HG03135 (cell line): ENCODE measurements around the gene RGS9BP.
"Not testable (repeated sequence)": the region's sequence is repeated elsewhere in the genome, so short reads cannot be mapped to it uniquely, and the experiment has no call there.

Experiments used
- ATAC-seq: cut with Tn5 transposase; IDR thresholded peaks from one replicate; pipeline ENCODE4 v1.9.1; 2021; ENCODE audit warnings: mild to moderate bottlenecking, moderate library complexity; ENCODE audit not compliant: unreplicated experiment

RGS9BP gene

DNA sequence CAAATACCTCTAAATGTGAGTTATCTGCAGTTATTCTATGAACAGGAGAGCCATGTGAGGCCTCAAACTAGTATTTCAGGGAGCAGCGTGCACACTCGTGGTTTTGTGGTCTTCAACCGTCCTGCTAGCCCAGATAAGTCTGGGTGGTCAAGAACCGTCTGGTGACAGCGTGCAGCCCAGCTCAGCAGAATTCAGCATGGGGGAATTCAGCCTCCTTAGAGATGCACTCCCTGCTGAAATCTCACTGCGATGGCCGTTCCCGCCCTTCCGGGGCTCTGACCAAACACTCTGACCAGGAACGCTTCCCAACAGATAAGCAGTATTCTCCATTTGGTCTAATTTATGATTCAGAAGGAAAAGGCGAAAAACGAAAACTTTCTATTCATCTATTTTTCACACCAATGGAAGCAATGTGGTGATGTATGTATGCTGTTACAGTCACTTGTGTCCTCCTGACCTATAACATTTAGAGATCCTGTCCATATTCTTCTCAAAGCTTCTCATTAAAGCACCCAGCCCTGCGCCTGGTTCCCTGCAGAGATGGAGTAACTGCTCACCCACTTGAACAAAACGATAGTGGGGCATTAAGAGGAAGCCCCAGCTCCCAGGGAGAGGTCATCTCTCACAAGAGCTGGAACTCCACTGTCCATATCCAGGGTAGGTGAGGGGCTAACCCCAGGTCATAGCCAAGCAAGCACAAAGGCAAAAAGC is 3.6 kb upstream of the RGS9BP start:
- no peak for ATAC-seq

DNA sequence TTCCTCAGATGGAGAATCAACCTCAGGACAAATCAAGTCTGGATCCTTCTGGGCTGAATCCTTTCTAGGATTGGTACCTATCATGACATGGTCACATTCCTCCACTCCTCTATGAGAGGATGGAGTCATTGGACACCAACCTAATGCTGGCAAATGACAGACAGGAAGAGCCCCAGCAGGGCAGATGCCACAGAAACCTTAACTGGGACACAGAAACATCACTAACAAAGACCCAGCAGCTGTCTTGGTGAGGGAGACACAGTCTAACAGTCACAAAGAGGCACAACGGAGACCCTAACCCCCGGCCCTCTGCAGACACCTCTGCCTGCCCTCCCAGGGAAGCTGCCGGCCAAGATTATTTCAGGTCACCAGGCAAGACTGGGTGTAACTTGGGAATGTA is 2.8 kb upstream of the RGS9BP start:
- ATAC-seq: no peak

- ATAC-seq: no peak
These were observed 2.1 kb upstream of the RGS9BP start for GRCh38 chr19:32673573-32673972.

DNA sequence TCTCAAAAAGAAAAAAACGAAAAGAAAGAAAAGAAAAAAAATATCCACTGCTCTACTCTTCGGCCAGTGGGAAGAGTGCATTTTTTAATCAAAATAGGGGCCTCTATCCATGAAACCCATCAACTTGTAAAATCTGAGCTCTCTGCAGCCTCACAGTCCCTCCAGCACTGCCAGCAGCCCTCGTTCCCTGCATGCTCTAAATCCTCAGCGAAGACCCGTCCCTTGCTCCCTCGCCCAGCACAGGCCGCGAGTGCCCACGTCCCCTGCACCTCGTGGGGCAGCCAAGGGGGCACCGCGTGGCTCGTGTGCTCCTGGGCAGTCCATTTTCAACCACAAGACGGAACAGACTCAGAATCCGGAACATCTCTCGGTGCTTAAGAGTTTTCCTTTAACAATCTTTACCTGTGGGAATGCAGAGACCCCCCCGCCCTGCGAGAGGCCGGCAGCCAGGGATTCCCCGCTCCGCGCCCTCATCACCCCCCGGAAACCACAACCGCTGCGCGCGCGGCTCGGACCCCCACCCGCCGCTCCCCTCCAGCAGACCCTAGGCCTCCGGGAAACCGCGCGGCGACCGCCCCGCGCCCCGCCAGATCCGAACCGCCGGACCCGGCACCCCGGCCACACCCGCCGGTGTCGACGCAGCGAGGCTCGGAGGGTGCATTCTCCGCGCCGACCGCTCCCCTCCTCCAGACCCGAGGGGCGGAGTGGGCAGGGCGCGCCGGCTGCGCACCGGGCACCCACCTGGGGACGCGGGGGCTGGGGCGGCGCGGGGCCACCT is 1.3 kb upstream of the RGS9BP start:
- no peak for ATAC-seq

DNA sequence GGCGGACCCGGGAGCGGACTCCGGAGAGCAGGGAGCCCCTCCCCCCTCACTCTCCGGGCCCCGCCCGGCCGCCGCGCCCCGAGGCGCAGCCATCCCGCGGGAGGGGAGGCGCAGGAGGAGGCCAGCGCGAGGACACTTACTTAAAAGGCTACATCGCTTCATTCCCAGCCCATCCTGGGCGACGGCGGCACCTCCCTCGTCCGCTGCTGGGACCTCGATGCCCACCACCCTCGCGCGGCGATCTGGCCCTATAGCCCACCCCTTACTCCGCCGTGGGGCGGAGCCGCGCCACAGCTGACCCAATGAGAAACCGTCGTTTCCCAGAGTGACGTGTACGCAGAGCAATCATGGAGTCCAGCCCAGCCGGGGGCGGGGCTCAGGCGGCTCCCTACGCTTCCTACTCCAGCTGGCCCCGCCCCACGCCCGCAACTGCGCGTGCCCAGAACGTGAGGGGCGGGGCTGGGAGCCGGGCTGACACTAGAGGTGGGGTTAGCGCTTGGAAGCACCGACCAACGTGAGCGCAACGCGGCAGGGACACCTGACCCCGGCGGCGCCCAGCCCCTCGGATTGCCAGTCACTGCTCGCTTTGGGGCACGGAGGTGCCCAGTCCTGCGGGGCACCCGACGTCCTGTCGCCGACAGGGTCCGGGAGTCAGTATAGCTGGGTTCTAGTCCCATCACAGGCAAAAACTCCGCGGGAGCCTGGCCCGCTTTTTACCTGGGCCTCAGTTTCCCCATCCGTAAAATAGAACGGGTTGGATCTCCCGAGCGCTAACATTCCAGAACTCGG is 523 bp upstream of the RGS9BP start, which contains the start of gene ANKRD27:
Gene ANKRD27, minus strand, starts transcription at position 250 of the 789 bp plus-strand sequence. CDS start 16,165 bp downstream, outside the sequence.
- ATAC-seq: peak; percentile 96

GRCh38 chr19:32676186-32676894 is 692 bp downstream of the RGS9BP start:
- no peak for ATAC-seq

DNA sequence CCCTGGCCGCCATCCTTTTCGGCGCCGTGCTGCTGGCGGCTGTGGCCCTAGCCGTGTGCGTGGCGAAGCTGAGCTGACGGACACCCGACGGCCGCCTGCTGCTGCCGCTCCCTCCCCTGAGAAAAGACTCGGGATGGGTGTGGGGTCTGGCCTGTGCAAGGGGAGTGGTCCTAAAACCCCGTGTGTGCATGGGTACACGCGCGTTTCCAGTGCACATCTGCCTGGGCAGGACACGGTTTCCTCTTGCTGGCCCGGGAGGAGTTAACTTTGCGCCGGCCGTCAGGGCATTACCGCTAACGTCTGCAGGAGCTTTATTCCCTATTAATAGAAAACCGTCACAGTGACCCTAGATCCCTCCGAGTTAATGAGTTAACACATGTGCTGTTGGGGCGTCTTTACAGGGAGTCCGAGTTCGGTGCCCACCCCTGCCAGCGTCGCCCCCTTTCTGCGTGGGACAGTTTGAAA is 1.3 kb downstream of the RGS9BP start:
- ATAC-seq: no peak

GRCh38 chr19:32677657-32678056 is 2.0 kb downstream of the RGS9BP start:
- ATAC-seq: no peak

DNA sequence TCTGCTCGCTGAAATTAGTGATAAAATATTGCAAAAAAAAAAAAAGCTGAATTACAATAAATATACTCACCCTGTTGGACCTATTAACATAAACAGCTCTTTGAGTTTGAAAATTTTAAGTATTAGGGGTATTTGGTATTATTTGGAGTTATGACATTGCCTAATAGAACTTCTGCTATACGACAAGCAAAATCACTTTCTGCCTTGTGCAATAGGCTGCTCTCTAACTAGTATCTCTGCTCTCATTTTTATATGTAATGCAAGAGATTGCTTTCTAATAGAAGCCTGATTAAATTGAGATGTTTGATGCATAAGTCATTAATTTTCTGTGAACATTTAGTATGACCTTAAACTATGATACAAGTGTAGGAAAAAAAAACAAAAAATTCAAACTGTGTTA is 5.3 kb downstream of the RGS9BP start:
- ATAC-seq: no peak

DNA sequence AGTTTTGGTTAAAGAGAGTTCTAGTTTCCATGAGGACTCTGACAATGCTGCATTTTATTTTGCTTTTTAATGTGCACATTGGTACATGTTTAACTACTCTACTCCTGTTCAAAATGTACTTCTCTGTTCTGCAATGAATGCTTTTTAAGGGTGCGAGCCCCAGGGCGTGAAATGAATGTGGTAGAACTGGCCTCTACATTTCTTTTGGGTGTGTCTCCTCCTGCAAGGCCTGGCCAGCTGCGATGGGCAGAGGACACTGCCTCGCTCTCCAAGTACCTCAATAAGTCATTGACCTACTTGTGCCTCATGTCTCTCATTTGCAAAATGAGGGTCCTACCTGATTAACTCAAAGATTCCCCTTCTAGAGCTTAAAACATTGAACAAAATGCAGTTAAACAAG is 6.7 kb downstream of the RGS9BP start:
- ATAC-seq: no peak

DNA sequence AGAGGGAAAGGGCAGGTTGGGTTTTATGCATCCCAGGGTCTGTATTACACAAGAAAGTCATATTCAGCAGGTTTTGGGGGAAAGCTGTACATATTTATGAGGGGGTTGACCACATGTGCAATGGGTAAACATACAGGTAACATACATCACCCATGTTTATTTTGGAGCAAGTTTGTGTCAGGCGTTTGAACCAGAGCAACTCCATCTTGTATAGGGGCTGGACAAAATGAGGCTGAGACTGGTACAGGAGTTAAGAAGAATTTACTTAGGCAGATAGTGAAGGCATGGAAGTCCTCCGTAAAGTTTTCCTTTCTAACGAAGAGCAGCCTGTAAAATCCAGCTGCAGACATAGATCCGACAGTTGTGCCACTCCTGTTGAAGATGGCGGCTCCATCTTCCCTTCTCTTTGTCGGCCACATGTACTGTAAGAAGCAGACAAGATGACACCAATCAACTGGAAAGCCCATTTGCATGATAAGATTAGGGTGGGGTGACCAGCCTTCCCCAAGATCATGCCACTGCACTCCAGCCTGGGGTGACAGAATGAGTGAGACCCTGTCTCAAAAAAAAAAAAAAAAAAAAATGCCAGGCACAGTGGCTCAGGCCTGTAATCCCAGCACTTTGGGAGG is 11.3 kb downstream of the RGS9BP start:
- ATAC-seq: no peak

GRCh38 chr19:32687681-32688080 is 12.0 kb downstream of the RGS9BP start:
- ATAC-seq: no peak

- no peak for ATAC-seq
These were observed 12.7 kb downstream of the RGS9BP start for GRCh38 chr19:32688311-32688710.

- ATAC-seq: peak; percentile 84
These were observed 15.8 kb downstream of the RGS9BP start, which contains the start of gene NUDT19 for GRCh38 chr19:32691291-32691951. Gene NUDT19, plus strand, starts transcription at chr19:32691821. Its CDS starts 140 bp downstream, at chr19:32691961.

DNA sequence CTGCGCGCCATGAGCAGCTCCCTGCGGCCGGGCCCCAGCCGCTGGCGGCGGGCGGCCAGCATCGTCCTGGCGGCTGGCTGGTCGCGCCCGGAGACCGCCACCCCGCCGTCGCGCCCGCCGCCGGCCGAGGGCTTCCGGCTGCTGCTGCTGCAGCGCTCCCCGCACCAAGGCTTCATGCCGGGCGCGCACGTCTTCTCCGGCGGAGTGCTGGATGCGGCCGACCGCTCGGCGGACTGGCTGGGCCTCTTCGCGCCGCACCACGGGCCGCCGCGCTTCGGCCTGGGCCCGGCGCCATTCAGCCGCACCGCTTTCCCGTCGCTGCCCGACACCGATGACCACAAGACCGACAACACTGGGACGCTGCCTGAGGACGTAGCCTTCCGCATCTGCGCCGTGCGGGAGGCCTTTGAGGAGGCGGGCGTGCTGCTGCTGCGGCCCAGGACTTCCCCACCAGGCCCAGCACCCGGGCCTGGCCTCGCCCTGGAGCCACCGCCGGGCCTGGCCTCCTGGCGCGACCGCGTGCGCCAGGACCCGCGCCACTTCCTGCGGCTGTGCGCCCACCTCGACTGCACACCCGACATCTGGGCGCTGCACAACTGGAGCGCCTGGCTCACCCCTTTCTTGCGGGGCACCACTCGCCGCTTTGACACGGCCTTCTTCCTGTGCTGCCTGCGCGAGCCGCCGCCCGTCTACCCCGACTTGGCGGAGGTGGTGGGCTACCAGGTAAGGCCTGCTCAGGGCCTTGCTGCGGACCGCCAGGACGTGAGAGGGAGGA is 16.5 kb downstream of the RGS9BP start:
- ATAC-seq: peak; percentile 63

GRCh38 chr19:32692727-32693061 is 17.0 kb downstream of the RGS9BP start:
- ATAC-seq: no peak

GRCh38 chr19:32693151-32694108 is 17.8 kb downstream of the RGS9BP start:
- ATAC-seq: not testable (repeated sequence)

DNA sequence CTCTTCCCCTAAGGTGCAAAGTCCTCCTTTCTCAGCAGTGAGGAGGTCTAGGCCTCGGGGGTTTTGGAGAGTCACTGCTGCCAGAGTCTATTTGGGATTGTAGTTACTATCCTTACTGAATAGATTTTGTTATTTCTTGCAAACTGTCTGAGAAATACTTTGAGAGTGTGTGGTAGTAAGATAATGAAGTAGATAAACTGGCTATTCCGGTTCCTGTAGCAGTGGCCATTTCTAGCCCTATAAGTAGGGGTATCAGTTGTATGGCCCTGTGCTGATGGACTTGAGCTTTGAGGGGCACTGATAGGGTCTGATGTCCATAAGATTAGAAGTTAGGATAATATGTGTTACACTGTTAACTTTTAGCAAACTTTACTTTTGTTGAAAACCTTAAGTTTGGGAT is 18.7 kb downstream of the RGS9BP start:
- ATAC-seq: not testable (repeated sequence)
